ENCODE measurements around the gene CKM.
"Not testable (repeated sequence)": the region's sequence is repeated elsewhere in the genome, so short reads cannot be mapped to it uniquely, and the experiment has no call there.

The CKM gene

DNA sequence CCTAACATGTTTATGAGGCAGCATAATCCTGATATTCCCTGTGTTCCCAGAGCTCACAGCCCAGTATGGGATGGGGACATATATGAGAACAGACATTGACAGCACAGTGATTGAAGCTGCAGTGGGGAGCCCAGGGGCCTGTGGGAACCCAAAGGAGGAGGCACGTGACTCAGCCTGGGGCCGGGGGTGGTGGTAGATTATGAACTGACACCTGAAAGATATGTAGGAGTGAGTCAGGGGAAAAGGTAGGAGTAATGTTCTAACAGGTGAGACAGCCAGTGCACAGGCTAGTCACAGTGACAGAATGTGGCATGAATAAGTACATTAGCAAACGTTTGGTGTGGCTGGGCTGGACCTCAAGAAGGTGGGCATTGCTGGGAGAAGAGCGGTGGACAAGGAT lies 29.0 kb downstream of the CKM start:
- peak in 29 of 56 donors; percentile 2 to 77 (median 37) for DNase-seq

GRCh38 chr19:45291834-45292233 lies 30.8 kb downstream of the CKM start:
- DNase-seq, result no peak

DNA sequence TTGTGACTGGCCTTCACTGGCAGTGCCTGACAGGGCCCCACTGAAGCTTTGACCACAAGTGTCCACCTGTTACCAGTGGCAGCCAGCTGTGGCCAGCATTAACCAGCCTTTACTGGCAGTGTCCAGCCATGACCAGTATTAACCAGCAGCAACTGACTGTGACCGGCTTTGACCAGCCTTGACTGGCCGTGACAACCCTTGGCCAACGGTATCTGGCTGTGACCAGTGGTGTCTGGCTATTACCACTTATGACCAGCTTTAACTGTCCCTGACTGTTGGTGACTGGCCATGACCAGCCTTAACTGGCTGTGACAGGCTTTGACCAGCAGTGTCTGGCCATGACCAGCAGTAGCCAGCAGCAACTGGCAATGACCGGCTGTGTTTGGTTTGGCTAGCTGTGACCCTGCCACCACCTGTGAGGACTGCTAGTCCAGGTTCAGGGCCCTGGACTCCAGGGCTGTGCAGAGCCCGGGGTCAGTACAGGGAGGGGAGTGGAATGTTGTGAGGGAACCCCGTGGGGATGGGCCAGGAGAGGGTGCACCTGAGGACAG lies 32.2 kb downstream of the CKM start:
- no peak for DNase-seq

- DNase-seq, result no peak
These were observed 39.1 kb downstream of the CKM start for GRCh38 chr19:45283443-45284033.

GRCh38 chr19:45280471-45280961 lies 42.2 kb downstream of the CKM start:
- DNase-seq, result peak in 2 of 56 donors; percentile 17 to 26

DNA sequence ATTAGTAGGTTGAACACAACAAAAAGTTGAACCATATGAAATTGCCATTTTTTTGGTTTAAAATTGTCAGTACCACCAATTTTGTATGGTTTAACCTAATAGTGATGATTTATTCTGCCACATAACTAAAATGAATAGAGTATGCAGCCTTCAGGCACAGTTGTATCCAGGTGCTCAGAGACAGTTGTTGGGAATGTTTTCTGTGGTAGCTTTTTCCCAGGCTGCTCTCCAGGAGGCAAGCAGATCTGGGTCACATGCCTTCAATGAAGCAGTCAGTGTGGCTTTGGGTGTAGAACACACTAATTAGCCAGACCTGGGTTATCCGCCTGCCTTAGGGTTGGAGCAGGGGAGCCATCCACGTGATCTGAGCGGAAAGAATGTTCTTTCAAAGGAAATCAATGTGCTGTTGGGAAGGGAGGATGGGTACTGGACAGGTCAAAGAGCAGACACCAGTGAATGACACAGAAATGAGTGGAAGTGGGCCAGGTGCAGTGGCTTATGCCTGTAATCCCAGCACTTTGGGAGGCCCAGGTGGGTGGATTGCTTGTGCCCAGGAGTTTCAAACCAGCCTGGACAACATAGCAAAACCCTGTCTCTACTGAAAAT lies 43.0 kb downstream of the CKM start:
- no peak for DNase-seq

DNA sequence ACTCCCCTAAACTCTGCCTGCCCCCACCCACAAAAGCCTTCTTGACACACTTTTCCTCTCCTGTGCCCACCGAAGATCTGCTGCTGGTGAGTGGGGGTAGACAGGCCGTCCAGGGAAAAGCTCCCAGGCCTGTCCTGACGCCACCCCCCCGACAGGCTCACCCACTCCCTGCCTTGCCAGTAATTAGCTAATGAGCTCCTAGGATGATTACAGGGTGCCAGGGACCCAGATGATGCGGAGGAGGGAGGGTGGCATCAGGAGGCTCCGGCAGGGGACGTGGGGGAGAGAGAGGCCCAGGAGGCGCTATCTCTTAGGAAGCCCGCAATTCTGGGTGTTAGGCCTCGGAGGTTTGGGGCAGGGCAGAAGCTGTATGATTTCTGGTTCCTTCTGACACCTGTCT lies 44.6 kb downstream of the CKM start:
- no peak for DNase-seq

DNA sequence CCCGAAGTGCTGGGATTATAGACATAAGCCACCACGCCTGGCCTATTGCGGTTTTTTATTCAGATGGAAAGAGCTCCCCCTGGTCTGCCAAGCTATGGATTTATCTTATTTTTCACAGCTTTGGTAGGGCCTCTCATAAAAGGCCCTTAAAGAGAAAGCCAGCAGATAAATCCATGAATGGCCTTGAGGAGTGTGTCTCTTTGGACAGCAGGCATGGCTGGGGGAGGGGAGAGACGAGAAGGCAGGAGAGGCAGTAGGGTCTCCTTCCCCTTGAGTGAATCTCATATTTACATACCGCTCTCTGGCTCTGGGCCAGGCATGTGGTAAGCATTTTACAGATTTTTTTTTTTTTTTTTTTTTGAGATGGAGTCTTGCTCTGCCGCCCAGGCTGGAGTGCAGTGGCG lies 46.4 kb downstream of the CKM start:
- no peak for DNase-seq

DNA sequence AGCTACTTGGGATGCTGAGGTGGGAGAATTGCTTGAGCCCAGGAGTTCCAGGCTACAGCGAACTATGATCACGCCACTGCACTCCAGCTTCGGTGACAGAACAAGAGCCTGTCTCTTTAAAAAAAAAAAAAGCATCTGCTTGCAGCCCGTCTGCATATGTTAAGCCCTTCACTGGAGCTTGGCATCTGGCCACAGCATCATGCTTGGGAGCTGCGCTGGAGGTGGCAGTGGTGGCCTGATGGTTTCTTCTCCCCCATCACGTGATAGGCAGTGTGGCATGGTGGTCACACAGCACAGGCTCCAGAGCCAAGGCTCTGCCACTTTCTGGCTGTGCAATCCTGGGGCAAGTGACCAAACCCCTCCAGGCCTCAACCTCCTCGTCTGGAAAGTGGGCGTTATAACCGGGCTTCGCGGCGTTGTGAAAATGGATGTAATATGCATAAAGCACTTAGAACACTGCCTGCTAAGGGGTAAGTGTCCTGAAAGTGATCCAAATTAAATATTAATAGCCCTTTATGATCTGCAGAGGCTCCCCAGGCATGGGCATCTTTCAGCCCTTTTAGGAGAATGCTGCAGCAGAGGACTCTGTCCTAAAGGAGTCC lies 47.2 kb downstream of the CKM start:
- no peak for DNase-seq

- no peak for DNase-seq
These were observed 49.2 kb downstream of the CKM start for GRCh38 chr19:45273521-45273855.

DNA sequence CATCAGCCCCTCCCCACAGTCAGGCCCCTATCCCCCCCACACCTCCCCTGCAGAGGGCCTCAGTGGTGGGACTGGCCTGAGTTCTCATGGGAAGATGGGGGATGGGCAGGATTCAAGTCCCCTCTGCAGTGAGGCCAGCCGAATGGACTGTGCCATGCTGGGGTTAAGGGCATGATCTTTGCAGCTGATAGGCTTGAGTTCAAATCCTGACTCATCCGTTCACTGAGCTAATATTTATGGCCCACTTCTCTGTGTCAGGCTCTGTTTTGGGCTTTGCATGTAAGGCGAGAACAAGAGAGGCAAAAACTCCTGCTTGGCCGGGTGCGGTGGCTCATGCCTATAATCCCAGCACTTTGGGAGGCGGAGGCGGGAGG lies 51.0 kb downstream of the CKM start:
- no peak for DNase-seq

DNA sequence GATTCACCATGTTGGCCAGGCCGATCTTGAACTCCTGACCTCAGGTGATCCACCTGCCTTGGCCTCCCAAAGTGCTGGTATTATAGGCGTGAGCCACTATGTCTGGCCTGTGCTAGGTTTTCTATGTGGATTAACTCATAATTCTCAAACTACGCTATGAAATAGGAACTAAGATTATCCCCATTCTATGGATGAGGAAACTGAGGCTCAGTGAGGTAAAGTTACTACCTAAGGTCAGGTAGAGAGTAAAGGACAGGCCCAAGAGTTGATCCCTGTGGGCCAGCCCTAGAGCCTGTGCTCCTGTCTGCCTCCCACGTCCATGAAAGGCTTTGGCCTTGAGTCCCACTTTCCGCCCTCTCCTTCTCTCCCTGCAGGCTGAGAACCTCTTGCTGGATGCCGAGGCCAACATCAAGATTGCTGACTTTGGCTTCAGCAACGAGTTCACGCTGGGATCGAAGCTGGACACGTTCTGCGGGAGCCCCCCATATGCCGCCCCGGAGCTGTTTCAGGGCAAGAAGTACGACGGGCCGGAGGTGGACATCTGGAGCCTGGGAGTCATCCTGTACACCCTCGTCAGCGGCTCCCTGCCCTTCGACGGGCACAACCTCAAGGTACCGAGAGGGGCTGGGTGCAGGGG lies 51.5 kb downstream of the CKM start:
- no peak for DNase-seq

DNA sequence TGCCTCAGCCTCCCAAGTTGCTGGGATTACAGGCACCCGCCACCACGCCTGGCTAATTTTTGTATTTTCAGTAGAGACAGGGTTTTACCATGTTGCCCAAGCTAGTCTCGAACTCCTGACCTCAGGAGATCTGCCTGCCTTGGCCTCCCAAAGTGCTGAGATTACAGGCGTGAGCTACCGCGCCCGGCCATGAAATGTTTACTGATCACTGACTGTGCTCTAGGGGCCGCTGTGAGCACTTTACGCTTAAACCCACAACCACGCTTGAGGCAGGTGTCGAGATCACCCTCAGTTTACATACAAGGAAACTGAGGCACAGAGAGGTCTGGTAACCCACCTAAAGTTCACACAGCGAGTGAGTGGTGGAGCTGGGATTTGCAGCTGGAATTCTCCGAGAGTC lies 52.7 kb downstream of the CKM start:
- DNase-seq, result not testable (repeated sequence)

GRCh38 chr19:45267296-45267695 lies 55.4 kb downstream of the CKM start:
- no peak for DNase-seq

- DNase-seq, result no peak
These were observed 57.3 kb downstream of the CKM start for GRCh38 chr19:45265375-45265774.

DNA sequence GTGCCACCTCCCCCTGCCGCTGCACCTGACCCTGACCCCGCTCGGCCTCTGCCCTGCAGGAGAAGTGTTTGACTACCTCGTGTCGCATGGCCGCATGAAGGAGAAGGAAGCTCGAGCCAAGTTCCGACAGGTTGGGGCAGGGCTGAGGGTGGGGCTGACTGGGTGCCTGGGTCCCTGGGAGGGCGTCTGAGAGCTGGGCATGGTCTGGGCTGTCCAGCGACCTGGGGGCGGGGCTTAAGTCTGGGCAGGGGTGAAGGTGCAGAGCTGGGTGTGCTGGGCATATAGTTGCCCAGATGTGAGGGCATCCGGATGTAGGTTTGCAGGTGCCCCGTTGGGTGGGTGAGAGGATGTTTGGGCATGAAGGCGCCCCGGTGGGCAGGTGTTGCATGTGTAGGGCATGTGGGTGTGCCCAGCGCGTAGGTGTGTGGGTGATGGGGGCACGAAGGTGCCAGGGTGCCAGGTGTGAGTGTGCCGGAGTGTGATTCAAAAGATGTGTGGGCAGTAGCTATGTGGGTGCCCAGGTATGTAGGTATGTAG lies 57.8 kb downstream of the CKM start:
- no peak for DNase-seq

DNA sequence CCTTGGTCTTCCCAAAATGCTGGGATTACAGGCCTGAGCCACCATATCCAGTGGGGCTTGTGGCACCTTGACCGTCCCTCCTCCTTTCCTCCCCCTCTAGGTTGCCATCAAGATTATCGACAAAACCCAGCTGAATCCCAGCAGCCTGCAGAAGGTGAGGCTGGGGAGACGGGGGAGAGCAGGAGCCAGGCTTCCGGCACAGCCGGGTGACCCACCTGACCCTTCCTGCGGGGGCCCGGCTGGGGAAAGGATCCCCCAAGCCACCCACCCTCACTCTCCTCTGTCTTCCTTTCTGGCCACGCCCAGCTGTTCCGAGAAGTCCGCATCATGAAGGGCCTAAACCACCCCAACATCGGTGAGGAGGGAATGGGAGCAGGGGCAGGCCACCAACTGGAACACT lies 59.7 kb downstream of the CKM start:
- DNase-seq, result no peak

GRCh38 chr19:45262570-45262969 lies 60.1 kb downstream of the CKM start:
- no peak for DNase-seq

- no peak for DNase-seq
These were observed 63.8 kb downstream of the CKM start for GRCh38 chr19:45258862-45259261.

GRCh38 chr19:45256836-45257235 lies 65.8 kb downstream of the CKM start:
- no peak for DNase-seq

Data from nucleus accumbens (tissue), 56 donors.